Embryonic facial prominence (tissue), 1 donor: ENCODE measurements around the gene SLC25A12.

ENCODE experiments used
- DNase-seq: peaks from one replicate; pipeline ENCODE4 v3.0.0-alpha.2; 2016; ENCODE audit errors: extremely low spot score

The SLC25A12 gene

GRCh38 chr2:171883275-171883893 is 10.7 kb downstream of the SLC25A12 start:
- DNase-seq: no peak

- no peak for DNase-seq
Measured at GRCh38 chr2:171882089-171882769, 11.8 kb downstream of the SLC25A12 start.

DNA sequence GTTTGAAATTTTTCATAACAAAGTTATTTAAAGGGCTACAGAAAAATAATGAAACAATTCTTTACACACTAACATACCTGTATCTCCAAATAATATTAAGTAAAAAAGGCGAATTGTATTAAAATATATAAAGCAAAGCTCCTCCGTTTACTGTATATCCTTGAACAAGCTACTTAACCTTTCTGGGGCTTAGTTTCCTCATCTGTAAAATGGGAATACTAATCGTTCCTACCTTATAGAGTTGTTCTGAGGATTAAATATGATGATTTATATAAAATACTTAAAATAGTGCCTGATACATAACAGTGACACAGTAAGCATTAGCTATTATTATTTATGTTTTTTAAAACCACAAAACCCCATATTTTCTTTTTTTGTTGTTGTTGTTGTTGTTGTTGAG is 13.3 kb downstream of the SLC25A12 start:
- no peak for DNase-seq

GRCh38 chr2:171879865-171880264 is 14.2 kb downstream of the SLC25A12 start:
- no peak for DNase-seq

DNA sequence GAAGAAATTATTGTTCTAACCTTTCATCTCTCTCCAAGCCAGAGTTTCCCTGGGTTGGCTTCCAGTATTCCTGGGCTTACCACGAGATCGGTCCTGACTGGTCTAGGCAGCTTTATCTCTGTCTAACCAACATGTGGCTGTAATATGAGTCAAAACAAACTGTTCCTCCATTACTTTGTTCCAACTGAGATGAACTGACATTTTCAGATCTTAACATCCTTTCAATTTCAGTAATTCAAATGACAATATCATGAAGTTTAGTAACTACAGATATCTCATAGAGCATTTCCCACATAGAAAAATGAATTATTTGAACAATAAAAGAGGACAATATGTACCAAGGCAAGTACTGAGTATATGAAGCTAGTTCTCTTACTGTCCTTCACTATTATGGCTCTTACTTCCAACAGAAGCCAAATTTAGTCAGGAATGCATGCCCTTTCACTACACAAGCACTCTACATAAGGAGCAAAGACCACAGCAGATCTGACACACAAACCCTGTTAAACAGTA is 15.5 kb downstream of the SLC25A12 start:
- DNase-seq: no peak

GRCh38 chr2:171874963-171875362 is 19.1 kb downstream of the SLC25A12 start:
- DNase-seq: no peak

GRCh38 chr2:171874517-171874916 is 19.5 kb downstream of the SLC25A12 start:
- DNase-seq: no peak

- DNase-seq: no peak
Measured at GRCh38 chr2:171864357-171864985, 29.6 kb downstream of the SLC25A12 start.

DNA sequence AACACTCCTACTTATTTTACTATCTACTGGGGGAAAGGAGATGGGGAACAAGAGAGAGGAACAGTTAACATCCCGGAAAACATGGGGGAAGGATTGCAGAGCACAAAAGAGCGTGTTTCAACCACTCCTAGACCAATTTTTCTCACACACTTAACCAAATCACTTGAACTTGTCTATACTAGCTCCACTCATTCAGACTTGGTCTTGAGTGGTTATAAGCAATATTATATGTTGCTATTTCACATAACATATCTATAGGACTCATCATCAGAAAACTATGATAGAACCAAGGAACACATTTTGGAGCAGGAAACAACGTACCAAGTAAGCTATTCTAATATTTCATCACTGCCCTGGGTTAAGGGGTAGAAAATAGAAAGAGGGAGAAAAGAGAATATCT is 31.5 kb downstream of the SLC25A12 start:
- DNase-seq: no peak

- DNase-seq: no peak
Measured at GRCh38 chr2:171858397-171858958, 35.6 kb downstream of the SLC25A12 start.

DNA sequence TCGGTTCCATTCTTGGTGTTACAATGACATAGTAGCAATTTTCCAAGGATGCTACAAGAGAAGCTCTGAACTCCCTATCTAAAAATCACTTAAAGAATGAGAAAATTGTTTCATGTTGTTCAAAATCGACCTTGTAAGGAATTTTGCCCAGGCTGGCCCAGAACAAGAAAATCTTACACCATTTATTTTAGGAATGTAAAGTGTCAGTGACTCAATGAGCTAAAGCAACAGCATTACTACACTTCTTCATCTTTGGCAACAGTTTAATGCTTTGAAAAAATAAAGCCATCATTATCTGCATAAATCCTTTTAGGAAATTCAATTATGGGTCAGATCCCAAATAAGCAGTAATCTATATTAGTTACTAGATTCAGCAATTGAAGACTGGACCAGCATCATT is 38.6 kb downstream of the SLC25A12 start:
- DNase-seq: no peak

GRCh38 chr2:171852366-171852888 is 41.6 kb downstream of the SLC25A12 start:
- DNase-seq: no peak

DNA sequence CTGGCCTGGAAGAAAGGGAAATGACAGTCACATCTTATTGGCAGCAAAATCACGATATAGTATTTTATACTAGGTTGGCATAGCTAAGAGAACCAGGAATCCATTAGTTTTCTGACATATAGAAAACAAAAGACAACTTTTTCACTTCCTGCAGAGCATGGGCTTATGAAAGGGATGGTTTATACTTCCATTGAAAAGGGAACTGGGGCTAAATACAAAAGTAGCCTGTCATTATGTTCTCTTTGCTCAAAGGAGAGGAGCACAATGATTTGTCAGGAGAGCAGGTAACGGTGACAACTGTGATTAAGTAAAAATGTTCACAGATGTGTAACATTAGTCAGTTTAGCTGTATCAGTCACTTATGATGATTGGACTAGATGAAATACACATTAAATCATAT is 46.4 kb downstream of the SLC25A12 start:
- DNase-seq: no peak

GRCh38 chr2:171846894-171847293 is 47.1 kb downstream of the SLC25A12 start:
- no peak for DNase-seq

- no peak for DNase-seq
Measured at GRCh38 chr2:171841996-171842395, 52.0 kb downstream of the SLC25A12 start.

GRCh38 chr2:171837736-171838135 is 56.3 kb downstream of the SLC25A12 start:
- no peak for DNase-seq

DNA sequence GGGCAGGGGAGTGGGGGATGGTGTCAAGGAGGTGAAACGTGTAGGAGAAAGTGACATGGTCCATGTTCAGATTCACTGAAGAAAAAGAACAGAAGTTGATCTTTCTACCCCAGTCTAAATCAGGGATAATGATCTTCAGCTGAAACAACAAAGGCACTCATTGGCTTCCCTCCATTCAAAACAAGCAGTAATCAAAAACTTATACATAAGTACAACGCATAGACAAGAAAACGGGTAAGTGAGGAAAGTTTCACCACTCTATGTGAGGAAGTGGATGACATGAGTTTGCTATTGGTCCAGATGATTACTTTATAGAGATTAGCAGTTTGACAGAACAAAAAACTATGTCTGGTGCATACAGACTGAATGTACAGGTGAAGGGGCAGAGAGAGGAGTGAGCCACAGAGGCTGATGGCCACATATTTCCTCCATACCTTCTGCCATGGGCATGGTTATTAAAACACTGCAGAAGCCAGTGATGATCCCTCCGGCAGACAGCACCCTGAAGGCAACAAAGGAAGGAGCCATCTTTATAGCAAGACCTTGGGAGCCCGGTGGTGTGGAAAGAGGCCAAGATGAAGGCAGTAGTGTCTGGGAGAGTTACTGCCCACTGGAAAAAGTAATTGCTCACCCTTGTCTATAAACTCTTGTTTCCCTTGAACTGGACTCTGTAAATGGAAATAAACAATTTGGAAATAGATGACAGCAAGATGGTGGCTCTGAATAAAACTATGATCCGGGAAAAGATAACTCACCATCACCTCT is 57.7 kb downstream of the SLC25A12 start:
- DNase-seq: no peak

DNA sequence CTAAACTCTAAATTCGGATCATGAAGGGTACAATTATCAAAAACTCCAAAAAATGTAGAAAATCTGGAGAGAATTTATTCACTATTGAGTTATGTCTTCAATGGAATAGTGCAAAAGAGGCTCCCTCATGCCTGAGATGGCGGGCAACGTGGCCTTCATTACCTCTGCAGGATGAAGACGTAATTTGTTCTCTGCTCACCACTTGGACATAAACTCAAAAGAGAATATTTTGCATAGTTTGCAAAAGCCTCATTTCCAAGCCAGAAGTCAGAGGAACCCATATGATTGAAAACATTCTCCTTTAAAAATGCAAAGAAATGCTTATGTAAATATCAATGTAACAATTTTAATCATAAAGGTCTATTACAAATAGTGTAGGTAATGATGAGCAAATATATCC is 58.7 kb downstream of the SLC25A12 start:
- DNase-seq: no peak

DNA sequence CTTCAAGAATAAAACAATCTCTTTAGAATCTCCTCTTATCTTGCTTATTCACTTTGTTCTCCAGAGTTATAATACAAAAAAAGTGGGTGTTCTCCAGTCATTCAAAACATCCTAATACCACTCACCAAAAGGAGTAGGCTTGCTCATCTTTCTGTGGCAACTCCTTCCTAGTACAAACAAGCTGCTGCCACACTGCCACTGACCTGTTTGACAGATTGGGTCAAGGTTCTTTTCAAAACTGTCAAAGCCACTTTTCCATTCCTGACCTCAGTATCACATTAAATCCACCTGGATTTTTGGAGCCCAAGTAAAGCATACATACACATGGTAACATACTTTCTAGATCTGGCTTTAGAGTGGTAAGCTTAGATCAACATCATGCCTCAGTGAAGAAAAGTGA is 59.8 kb downstream of the SLC25A12 start:
- no peak for DNase-seq

DNA sequence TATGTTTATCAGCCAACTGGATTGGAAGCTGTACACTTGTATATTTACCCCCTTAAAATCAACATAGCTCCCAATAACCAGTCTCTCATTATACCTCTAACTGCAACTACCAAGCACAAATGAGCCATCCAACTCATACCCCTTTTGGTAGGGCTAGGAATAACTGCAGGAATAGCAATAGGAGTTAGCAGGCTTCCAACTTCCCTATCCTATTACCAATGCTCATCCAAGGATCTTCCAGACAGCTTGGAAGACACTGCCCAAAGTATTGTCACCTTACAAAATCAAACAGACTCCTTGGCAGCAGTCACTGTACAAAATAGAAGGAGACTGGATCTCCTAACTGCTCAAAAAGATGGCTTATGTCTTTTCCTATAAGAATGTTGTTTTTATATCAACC is 61.6 kb downstream of the SLC25A12 start:
- no peak for DNase-seq

DNA sequence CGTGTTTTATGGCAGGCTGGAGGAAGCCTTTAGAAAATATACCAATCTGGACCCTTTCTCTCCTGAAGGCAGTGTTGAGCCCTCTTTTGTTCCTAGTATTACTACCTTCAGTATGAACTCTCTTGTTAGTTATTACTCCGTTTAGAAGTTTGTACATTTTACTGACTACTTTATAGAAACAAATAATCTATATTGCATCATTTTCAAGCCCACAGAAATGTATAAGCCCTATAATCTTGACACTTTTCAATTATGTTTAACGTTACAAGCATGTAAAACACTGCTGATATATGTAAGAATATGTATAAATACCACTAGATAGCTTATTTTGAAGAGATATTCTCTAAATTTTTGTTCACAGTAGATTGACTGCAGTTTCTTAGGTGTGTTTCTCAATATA is 64.0 kb downstream of the SLC25A12 start:
- no peak for DNase-seq

- no peak for DNase-seq
Measured at GRCh38 chr2:171824086-171824485, 70.0 kb downstream of the SLC25A12 start.
